ENCODE data around the gene LCN10. TPM values are rescaled to one million over a fixed set of nuclear protein-coding genes. Genes with fewer than 3 reads are reported as not detected.
A peak's percentile ranks its signal among the peaks of the same experiment; 100 is the strongest.

Gene LCN10
- total and polyA plus RNA-seq, 9 of the 15 experiments (the other 6 are each of a cell fraction or from before 2014, with no cell fraction given): 0.10 to 0.21 (median 0.14) TPM; not detected in 6

- TF ChIP-seq RBM39 (optimal IDR thresholded peaks at IDR 0.05; ENCODE audit: low read depth, low read length) (no peak), NFATC3 (IDR thresholded peaks at IDR 0.05) (no peak), ZNF263 (CRISPR knock-in tag; IDR thresholded peaks at IDR 0.05; ENCODE audit: borderline replicate concordance) (peak; percentile 27; the same call in 1 of the 2 replicates), ZKSCAN3 (CRISPR knock-in tag; IDR thresholded peaks at IDR 0.05) (no peak), ZSCAN29 (IDR thresholded peaks at IDR 0.05) (0 out of 2 replicates have a peak, but pooled peaks have one; percentile 43), NBN (IDR thresholded peaks at IDR 0.05; ENCODE audit: low read depth) (0 out of 2 replicates have a peak, but pooled peaks have one; percentile 16), POLR2AphosphoS5 (IDR thresholded peaks at IDR 0.05; ENCODE audit: control insufficient read depth, insufficient read depth, low read depth, low read length) (peak; percentile 98), PHF21A (IDR thresholded peaks at IDR 0.05; ENCODE audit: borderline replicate concordance, low read depth) (no peak), CBX2 (IDR thresholded peaks at IDR 0.05; ENCODE audit: insufficient read depth, low read length, poor library complexity, severe bottlenecking) (no peak), HLTF (IDR thresholded peaks at IDR 0.05) (peak; percentile 32; the same call in 1 of the 2 replicates), ZNF778 (CRISPR knock-in tag; IDR thresholded peaks at IDR 0.05) (no peak), KHSRP (IDR thresholded peaks at IDR 0.05) (no peak), ZNF384 (IDR thresholded peaks at IDR 0.05; ENCODE audit: low read depth, low read length) (peak; percentile 43), SREBF2 (CRISPR knock-in tag; IDR thresholded peaks at IDR 0.05) (no peak), MEIS2 (IDR thresholded peaks at IDR 0.05; ENCODE audit: partially characterized antibody) (no peak), FOXA3 (CRISPR knock-in tag; conservative IDR thresholded peaks at IDR 0.05 in 1 of 2, IDR thresholded peaks at IDR 0.05 in 1 of 2) (no peak), SMAD4 (CRISPR knock-in tag; conservative IDR thresholded peaks at IDR 0.05) (peak; percentile 90), ZNF57 (CRISPR knock-in tag; IDR thresholded peaks at IDR 0.05) (no peak), HDAC6 (IDR thresholded peaks at IDR 0.05; ENCODE audit: low read depth, low read length) (peak; percentile 90), SRSF7 (optimal IDR thresholded peaks at IDR 0.05; ENCODE audit: low read depth, low read length) (no peak)
- TF ChIP-seq, protein P1, sequence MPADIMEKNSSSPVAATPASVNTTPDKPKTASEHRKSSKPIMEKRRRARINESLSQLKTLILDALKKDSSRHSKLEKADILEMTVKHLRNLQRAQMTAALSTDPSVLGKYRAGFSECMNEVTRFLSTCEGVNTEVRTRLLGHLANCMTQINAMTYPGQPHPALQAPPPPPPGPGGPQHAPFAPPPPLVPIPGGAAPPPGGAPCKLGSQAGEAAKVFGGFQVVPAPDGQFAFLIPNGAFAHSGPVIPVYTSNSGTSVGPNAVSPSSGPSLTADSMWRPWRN (IDR thresholded peaks at IDR 0.05; ENCODE audit: low read depth): no peak
- TF ChIP-seq, protein P2, sequence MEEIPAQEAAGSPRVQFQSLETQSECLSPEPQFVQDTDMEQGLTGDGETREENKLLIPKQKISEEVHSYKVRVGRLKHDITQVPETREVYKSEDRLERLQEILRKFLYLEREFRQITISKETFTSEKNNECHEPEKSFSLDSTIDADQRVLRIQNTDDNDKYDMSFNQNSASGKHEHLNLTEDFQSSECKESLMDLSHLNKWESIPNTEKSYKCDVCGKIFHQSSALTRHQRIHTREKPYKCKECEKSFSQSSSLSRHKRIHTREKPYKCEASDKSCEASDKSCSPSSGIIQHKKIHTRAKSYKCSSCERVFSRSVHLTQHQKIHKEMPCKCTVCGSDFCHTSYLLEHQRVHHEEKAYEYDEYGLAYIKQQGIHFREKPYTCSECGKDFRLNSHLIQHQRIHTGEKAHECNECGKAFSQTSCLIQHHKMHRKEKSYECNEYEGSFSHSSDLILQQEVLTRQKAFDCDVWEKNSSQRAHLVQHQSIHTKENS (CRISPR knock-in tag; IDR thresholded peaks at IDR 0.05): no peak
- TF ChIP-seq, protein P3, sequence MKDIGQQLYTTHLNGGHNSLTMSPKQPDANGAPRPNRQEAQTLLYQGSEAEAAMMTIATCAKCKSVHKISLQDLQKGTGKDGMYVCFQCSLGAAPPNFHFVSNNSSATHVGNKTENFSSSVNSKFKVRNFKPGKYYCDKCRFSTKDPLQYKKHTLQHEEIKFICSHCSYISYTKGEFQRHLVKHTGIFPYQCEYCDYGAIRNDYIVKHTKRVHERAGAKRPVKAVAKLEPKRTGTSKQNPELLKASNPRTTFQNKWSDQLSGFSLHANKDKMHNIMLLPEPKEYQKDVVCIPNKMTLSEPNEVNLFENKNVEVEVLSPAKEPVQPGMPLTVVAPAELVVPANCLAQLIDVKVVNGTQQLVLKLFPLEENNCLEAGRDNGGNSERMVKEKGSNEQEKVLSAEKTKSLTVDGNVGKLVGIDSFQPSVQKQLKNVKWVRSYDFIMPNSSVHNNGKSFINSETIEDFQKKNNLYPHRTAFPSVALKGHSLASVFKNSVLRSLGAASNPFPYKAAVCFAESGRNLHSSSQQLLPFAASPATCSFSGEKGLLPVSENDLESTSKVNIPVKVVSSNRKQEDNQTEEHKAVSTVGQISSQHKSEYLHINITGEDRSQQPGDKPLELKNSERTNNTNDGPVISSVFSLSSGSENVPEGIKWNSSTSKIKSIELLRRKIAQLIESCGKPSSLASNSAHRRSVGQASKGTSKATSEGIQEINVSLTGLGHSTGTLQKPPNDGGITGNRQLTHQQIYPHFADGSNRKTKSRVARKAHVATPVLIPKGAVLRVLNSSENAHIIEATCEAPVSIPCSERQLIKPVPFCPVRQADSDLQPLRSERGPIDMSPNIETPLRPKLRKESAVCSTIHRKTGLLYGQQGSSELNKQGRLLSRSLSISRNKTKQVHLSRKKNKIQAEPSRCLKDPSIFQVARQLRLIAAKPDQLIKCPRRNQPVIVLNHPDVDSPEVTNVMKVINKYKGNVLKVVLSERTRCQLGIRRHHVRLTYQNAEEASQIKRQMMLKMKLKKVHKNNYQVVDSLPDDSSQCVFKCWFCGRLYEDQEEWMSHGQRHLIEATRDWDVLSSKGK (CRISPR knock-in tag; IDR thresholded peaks at IDR 0.05): no peak
These were observed 14.6 kb downstream of the LCN10 start (continued) for GRCh38 chr9:136728080-136728547.
